Astrocyte of the hippocampus (primary cell): ENCODE data around the gene PDE4C.

ENCODE experiments used
- DNase-seq: peaks from one replicate; pipeline ENCODE4 v3.0.0; 2011; ENCODE audit warnings: low read depth, low spot score

The PDE4C gene

DNA sequence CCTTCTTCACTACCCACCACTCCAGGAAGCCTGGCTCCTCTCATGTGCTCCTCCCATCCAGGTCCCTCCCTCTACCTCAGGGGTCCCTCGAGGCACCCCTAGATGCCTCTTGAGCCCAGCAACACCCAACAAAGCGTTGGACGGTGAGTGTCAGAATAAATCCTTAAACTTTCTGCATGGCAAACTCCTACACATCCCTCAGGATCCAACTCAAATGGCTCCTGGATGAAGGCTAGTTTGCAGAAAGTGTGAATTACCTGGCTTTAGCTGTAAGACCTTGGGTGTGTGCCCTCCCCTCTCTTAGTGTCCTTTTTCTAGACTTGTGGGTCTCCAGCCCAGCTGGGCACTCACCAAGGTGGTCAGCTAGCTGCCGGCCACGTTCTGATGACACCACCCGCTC lies 27.9 kb downstream of the PDE4C start:
- no peak for DNase-seq

DNA sequence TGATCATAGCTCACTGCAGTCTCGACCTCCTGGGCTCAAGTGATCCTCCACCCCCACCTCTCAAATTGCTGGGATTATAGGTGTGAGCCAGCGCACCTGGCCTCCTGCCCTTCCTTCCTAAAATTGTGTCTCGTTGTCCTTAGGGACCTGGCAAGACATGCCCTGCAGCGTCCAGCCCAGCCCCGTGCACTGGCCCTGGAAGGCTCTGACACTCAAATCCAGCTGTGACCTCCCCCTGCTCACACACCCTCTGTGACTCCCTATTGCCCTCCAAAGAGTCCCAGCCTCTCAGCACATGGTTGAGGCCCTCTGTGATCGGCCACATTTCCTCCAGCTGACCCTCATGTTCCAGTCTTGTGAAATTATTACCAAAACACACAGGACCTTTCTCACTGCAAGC lies 28.3 kb downstream of the PDE4C start:
- no peak for DNase-seq

DNA sequence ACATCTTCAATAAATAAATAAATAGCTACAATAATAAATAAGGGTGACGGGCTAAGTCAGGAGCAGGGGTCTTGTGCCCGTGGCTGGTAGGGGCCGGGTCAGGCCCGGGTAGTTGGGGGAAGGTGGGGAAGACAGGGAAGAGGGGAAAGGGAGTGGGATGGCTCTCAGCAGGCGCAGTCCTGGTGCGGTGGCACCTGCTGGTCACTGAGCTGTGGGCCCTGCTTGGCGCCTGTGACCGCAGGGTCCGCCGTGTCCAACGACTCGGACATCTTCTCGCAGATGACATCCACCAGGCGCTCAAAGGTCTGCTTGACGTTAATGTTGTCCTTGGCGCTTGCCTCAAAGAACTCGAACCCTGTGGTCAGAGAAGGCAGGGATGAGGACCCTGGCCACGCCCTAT lies 28.9 kb downstream of the PDE4C start:
- no peak for DNase-seq

DNA sequence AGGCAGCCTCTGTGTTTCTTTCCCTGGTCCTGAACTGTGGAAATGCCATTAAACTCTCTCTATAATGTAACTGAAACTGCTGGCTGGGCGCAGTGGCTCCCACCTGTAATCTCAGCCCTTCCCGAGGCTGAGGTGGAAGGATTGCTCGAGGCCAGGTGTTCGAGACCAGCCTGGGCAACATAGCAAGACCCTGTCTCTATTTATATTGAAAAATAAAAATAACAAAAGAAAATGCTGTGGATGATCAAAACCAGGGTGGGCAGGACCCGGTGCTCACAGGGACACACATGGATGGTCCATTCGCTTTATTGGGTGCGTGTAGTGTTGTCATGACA lies 29.8 kb downstream of the PDE4C start:
- DNase-seq = no peak

DNA sequence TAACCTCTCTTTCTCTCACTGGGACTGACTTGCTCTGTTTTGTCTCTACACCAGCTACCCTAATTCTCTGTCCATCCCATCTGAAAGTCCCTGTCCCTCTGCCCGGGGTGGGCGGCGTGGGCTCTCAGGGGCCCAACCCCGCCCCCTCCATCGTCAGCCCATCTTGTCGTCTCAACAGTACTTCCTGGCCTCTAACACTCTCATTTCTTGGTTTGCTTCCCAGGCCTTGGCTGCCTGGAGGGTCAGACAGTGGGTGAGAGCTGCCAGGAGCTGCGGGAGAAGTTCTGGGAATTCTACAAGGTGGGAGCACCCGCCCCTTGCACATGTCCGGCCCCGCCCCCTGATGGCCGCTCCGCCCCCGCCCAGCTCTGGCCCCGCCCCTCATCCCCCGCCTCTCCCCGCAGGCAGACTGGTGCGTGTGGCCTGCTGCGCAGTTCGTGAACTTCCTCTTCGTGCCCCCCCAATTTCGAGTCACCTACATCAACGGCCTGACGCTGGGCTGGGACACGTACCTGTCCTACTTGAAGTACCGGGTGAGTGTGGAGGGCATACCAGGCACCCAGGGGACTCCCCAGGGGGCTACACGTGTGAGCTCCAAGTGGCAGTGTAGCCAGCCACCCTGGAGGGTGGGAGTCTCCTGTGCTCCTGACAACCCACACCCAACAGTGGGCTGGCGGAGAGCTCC lies 31.5 kb downstream of the PDE4C start:
- peak; percentile 62 for DNase-seq

DNA sequence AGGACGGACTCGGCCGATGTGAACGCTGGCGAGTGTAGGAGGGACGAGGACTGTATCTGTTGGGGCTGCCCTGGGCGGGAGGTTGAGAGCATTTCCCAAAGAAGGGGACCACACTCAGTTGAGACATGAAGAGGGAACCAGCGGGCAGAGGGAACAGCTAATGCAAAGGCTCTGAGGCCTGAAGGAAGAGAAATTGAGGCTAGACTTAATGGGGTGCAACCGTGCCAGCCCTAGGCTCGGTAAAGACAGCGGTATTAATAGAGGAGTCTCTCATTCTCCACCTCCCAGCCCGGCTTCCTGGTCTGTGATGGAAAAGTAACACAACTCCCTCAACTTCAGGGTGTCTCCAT lies 32.1 kb downstream of the PDE4C start:
- no peak for DNase-seq

DNA sequence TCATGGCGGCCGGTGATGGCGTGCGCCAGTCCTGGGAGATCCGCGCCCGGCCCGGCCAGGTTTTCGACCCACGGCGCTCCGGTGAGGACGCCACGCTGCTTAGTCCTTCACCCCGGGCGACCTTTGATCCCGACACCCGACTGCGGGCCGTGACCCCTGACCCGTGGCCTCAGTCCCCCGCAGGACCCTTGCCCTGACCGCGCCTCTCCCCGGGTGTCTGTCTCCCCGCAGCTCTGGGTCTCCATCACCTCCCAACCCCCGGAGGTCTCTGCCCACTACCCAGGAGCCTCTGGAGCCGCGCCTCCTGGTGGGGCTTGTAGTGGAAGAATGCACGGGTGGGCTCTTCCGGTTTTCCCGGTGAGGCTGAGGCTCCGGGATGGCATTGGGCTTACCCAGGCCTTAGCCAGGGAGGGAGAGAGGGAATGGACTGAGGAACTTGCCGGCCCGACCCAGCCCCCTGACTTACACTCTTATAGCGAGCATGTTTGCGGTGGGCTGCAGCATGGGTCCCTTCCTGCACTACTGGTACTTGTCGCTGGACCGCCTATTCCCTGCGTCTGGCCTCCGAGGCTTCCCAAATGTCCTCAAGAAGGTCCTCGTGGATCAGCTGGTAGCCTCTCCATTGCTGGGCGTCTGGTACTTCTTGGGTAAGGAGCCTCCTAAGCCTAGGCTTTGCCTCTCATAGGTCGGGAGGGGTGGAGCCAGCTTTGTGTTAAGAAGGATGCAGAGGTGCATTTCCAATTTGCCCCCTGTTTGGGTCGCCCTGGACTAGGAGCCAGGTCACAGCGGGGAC lies 32.7 kb downstream of the PDE4C start:
- peak; percentile 24 for DNase-seq

DNA sequence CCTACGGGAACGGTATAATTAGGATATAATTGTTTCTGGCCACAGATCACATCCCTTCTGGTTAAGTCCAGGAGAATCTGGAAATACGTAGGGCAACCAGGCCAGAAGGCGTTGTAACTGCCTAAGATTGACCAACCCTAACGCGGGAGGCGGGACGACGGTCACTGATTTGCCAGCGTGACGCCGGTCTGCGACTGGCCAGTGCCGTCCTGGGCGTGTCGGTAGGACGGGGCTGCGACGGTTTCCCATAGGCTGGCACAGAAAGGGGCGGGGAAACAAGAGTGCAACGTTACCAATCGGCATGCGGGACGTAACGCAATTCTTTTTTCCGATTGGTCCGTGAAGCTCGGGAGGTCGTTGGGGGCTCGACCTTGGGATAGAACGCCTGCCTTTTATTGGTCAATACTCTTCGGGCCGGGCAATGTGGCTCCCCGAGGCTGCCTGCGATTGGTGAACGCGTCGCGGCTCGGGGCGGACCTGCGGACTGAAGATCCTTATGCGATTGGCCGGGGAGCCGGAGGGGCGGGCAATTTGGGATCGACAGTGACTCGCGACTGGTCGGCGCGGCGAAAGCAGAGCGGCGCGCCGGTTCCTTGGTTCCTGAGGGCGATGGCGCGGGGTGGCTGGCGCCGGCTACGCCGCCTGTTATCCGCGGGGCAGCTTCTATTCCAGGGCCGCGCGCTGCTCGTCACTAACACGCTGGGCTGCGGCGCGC lies 33.4 kb downstream of the PDE4C start, which contains the start of gene MPV17L2:
MPV17L2 (plus strand) TSS at position 546 of the 715 bp plus-strand sequence; CDS start at position 610, 64 bp downstream.
- peak; percentile 100 for DNase-seq

DNA sequence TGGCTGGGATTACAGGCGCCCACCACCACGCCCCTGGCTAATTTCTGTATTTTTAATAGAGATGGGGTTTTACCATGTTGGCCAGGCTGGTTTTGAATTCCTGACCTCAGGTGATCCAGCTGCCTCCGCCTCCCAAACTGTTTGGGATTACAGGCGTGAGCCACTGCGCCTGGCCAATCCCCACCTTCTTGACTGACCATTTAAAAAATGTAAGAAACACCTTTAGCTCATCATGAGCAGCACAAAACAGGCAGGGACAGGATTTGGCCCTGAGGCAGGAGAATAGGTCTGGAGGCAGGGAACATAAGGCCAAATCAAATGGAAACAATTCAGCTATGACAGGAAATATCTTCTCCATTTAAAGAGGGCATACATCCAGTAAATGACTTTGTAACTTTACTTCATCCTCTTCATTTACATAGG lies 34.6 kb downstream of the PDE4C start:
- no peak for DNase-seq

DNA sequence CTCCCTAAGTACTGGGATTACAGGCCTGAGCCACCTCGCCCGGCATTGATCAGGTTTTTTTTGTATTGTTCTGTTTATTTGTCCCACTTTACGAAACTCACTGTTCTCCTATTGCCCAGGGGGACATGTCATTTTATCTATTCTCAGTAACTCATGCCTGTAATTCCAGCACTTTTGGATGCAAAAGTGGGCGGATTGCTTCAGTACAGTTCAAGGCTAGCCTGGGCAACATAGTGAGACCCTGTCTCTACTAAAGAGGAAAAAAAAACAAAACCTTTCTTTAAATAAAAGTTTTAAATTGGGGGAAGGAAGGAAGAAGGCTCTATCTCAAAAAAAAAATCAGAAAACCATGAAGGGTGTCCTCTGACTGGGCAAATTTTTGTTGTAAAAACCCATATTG lies 36.0 kb downstream of the PDE4C start:
- no peak for DNase-seq

DNA sequence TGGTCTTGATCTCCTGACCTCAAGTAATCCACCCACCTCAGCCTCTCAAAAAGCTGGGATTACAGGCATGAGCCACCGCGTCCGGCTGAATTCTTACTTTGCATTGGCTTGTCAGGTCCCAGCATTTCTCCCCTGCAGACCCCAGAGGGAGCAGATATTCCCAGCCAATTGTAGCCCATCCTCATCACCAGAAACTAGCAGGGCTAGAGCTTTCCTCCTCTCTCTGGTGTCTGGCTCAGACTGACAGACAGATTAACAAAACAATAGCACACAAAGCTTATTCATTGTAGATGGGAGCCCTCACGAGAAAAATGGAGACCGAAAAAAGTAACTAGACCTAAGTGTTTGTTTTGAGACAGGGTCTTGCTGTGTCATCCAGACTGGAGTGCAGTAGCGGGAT lies 40.7 kb downstream of the PDE4C start:
- DNase-seq = no peak

DNA sequence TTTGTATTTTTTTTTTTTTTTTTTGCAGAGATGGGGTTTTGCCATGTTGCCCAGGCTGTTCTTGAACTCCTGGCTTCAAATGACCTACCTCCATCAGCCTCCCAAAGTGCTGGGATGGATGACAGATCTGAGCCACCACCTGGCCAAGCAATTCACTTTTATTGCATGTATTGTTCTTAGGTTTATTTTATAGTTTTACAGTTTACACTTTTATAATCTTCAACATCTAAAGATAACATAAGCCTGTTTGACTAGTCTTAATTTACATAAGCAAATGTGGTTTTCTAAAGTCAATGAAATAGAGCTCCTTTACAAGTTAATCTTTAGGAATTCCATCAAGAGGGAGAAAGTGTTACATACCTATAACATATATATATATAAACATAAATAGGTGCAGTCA lies 42.7 kb downstream of the PDE4C start:
- DNase-seq = no peak

DNA sequence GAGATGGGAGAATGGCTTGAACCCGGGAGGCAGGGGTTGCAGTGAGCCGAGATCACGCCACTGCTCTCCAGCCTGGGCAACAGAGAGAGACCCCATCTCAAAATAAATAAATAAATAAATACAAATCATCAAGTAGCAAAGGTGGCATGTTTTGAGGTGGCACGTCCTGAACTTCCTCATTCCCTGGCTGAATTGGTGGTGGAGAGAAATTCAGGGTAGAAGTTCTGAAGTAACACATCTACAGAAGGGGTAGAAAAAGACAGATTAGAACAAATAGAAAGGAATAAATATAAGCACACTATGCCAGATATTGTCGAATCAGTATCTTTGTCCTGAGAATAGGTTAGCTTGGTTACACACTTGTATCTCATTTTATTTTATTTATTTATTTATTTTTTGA lies 46.3 kb downstream of the PDE4C start:
- no peak for DNase-seq

DNA sequence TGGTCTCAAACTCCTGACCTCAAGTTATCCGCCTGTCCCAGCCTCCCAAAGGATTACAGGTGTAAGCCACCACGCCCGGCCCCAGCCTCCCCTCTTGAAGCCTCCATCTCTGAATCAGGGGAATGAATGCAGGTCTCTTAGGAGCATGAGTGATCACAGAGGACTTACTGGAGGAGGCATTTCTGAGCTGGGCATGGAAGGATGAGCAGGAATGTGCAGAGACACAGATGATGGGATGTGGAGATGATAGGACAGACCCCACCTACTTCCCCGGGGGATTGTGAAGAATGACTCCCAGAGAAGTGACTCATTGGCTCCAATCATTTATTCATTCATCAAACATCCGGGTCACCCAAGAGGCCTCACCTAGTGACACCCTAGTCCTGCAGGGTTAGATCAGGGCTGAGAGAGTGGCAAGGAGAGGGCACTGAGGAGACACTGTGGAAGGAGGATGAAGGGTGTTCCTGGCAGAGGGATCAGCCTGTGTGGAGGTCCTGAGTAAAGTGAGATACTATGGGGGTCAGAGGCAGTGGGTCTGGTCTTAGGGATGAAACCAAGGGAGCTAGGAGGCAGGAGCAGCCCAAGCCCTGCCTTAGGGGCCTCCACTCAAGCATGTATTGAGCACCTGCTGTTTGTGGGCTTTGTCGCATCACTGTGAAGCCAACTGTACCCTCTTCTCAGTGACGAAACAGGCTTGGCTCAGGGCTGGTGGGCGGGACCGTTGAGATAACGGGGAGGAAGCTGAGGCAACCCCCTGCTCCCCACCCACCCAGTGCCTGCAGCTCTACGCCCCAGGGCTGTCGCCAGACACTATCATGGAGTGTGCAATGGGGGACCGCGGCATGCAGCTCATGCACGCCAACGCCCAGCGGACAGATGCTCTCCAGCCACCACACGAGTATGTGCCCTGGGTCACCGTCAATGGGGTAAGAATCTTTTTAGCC lies 49.6 kb downstream of the PDE4C start:
- DNase-seq = no peak

DNA sequence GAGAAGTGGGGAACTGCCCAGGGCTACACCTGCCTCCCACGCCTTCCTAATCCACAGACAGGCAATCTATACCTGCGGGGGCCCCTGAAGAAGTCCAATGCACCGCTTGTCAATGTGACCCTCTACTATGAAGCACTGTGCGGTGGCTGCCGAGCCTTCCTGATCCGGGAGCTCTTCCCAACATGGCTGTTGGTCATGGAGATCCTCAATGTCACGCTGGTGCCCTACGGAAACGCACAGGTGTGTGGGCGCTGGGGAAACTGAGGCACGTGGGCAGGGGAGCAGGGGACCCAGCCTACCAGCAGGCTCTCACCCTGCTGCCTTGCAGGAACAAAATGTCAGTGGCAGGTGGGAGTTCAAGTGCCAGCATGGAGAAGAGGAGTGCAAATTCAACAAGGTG lies 51.3 kb downstream of the PDE4C start:
- DNase-seq = no peak
